Adrenal gland (tissue), 12 donors: Measurements from ENCODE around the gene TM9SF1. TPM values are rescaled to one million over a fixed set of nuclear protein-coding genes. Genes with fewer than 3 reads are reported as not detected.
"Not testable (repeated sequence)": the region's sequence is repeated elsewhere in the genome, so short reads cannot be mapped to it uniquely, and the experiment has no call there.

Source experiments
- DNase-seq, 7 donors: peaks; one replicate each; pipeline ENCODE4 v3.0.0-alpha.2; 2019 to 2020
- H3K27ac ChIP-seq, 5 donors: fragments of 200-600 bp; sonication (generic) in 4 of 5; 1 replicate in 3 of 5; 2 replicates in 2 of 5; pipeline versions ENCODE4 v1.5.1 to v1.8.0; 2016 to 2020; ENCODE audit warnings: mild to moderate bottlenecking in 1 of 5
- H3K27me3 ChIP-seq: fragments of 200-600 bp; 2 replicates; pipeline ENCODE4 v1.8.0; 2021
- H3K36me3 ChIP-seq, 2 donors: fragments of 200-600 bp; replicated peaks in 1 of 2; 1 replicate in 1 of 2; 2 replicates in 1 of 2; pipeline versions ENCODE4 v1.5.1 to v1.8.0; 2018 to 2022
- H3K4me1 ChIP-seq, 2 donors: fragments of 200-600 bp; replicated peaks in 1 of 2; 1 replicate in 1 of 2; 2 replicates in 1 of 2; pipeline versions ENCODE4 v1.5.1 to v1.8.0; 2018 to 2021
- H3K4me3 ChIP-seq, 4 donors: fragments of 200-600 bp; sonication (generic) in 3 of 4; one replicate each; pipeline ENCODE4 v1.5.1; 2016 to 2018
- H3K9me3 ChIP-seq, 3 donors: fragments of 200-600 bp; sonication (generic) in 1 of 3; replicated peaks in 1 of 3; 1 replicate in 2 of 3; 2 replicates in 1 of 3; pipeline versions ENCODE4 v1.5.1 to v1.8.0; 2016 to 2021
- CTCF ChIP-seq, 6 experiments: fragments of 450-650 bp in 4 of 6; fragments of 200-600 bp in 2 of 6; sonication (generic) in 1 of 6; IDR thresholded peaks; 1 replicate in 5 of 6; 2 replicates in 1 of 6; pipeline versions ENCODE4 v1.5.1 to v1.8.0; 2016 to 2021; ENCODE audit warnings: antibody characterized with exemption in 6 of 6, mild to moderate bottlenecking in 2 of 6, moderate library complexity in 1 of 6
- POLR2A ChIP-seq, 2 donors: fragments of 450-650 bp; IDR thresholded peaks; one replicate each; pipeline ENCODE4 v1.6.1; 2017; ENCODE audit warnings: antibody characterized with exemption in 2 of 2, mild to moderate bottlenecking in 2 of 2, moderate library complexity in 1 of 2
- WGBS, 4 donors: extraction: QIAGEN DNeasy Blood & Tissue Kit in 2 of 4; methylation state at CpG; one replicate each; pipeline versions ENCODE4 v1.1.5 to v1.1.7; 2013 to 2017; 5-methylcytosine and 5-hydroxymethylcytosine counted together
- intact Hi-C, 2 donors: fragments of 100-400 bp; cut with DNase I; formaldehyde crosslinking; loops; one replicate each; pipeline versions ENCODE4 v1.14.1 to v1.15.0; 2022 to 2023
- polyA plus RNA-seq, 3 donors: library from polyadenylated mRNA; stranded (reverse); fragments of 200-250 nt in 2 of 3; fragments of 350-450 nt in 1 of 3; fragmentation: Illumina TruSeq in 1 of 3; extraction: RNeasy Lipid Tissue Mini Kit (QIAGEN cat#74804) in 1 of 3; gene quantifications; one replicate each; pipeline ENCODE4 v1.2.3, GENCODE V29; 2013 to 2014
- total RNA-seq, 9 donors: library from RNA; depleted of rRNA in 4 of 9; stranded (reverse); fragments of >200 nt in 4 of 9; fragments of 120-200 nt in 1 of 9; fragmentation: NEBNext Ultra II Directional in 1 of 9; extraction: Animal tissue kit (Norgen Biotek cat#: 25700) in 1 of 9; gene quantifications; one replicate each; pipeline versions ENCODE4 v1.1.0 to v1.2.4, GENCODE V29; 2013 to 2023
- donor health status: healthy with polysubstance abuse.
- donor health status: Bipolar disorder and iron deficiency.
- donor health status: DM: yes; HTN: yes; CAD: no.
- donor health status: DM: no; HTN: no; CAD: no.
- donor health status: DM: no; HTN: no; CAD: no.
- donor health status: DM: yes; HTN: yes; CAD: no.

The TM9SF1 gene
- total and polyA plus RNA-seq, 12 donors = 43.7 to 123 (median 86.6) TPM

- Histone ChIP-seq H3K27ac (no peak overlapping the region), H3K4me1 (peaks cover 4 to 12% of the 10 kb centered on the region in 2 donors), H3K4me3 (no peak overlapping the region), H3K27me3 (no peaks in the 10 kb centered on the region), H3K36me3 (peaks cover 0 to 7% of the 10 kb centered on the region in 2 donors), H3K9me3 (no peaks in the 10 kb centered on the region)
- intact Hi-C loops = no loop called here
- peak in 1 of 7 donors; percentile 12 for DNase-seq
- no peak for TF ChIP-seq POLR2A (IDR thresholded peaks at IDR 0.05)
- TF ChIP-seq CTCF (IDR thresholded peaks at IDR 0.05) = no peak
- 87 to 92% (median 91%) methylated on average over 3 to 4 of the region's 4 CpGs for WGBS, 4 donors
Measured at GRCh38 chr14:24219080-24219479, 23.8 kb upstream of the TM9SF1 start.

GRCh38 chr14:24216876-24217275 is 21.6 kb upstream of the TM9SF1 start:
- intact Hi-C loops, H3K27me3 ChIP-seq, H3K4me3 ChIP-seq, H3K36me3 ChIP-seq, H3K27ac ChIP-seq, H3K9me3 ChIP-seq: not testable (repeated sequence)
- peak in 1 of 7 donors; percentile 12 for DNase-seq
- H3K4me1 ChIP-seq = peaks cover 12 to 24% of the 10 kb centered on the region in 2 donors
- 75 to 96% (median 78%) methylated on average over 1 of the region's 1 CpG for WGBS, 4 donors

- Histone ChIP-seq H3K27ac (peak overlapping the region in 4 of 5 donors; percentile 64 to 98 (median 90)), H3K4me3 (no peak overlapping the region), H3K27me3 (no peaks in the 10 kb centered on the region), H3K4me1 (peaks cover 17 to 25% of the 10 kb centered on the region in 2 donors), H3K36me3 (peaks cover 0 to 10% of the 10 kb centered on the region in 2 donors), H3K9me3 (no peaks in the 10 kb centered on the region)
- TF ChIP-seq CTCF (IDR thresholded peaks at IDR 0.05) = no peak
- TF ChIP-seq POLR2A (IDR thresholded peaks at IDR 0.05) = no peak
- no peak for DNase-seq
- 82 to 94% (median 86%) methylated on average over 2 of the region's 2 CpGs for WGBS, 4 donors
- intact Hi-C loops = no loop called here
Measured at GRCh38 chr14:24216345-24216699, 21.1 kb upstream of the TM9SF1 start.

GRCh38 chr14:24215495-24216344 is 20.5 kb upstream of the TM9SF1 start, which contains the start of gene MDP1:
TSS of gene MDP1 (minus strand) at chr14:24216066. CDS start at chr14:24215955, 111 bp downstream.
- 1% methylated on average over 16 to 40 of the region's 40 CpGs for WGBS, 4 donors
- Histone ChIP-seq H3K36me3 (peaks cover 0 to 16% of the 10 kb centered on the region in 2 donors), H3K4me3 (peak within 1 kb of the TSS; percentile 43 to 86 (median 64)), H3K9me3 (no peaks in the 10 kb centered on the region), H3K27ac (peak within 1 kb of the TSS; percentile 64 to 98 (median 84)), H3K27me3 (no peaks in the 10 kb centered on the region), H3K4me1 (peaks cover 17 to 25% of the 10 kb centered on the region in 2 donors)
- TF ChIP-seq POLR2A (IDR thresholded peaks at IDR 0.05) (peak; percentile 83 to 94), CTCF (IDR thresholded peaks at IDR 0.05) (peak; percentile 12 to 54 (median 46))
- intact Hi-C loops = no loop called here
- DNase-seq = peak; percentile 84 to 94 (median 88)
